ENCODE measurements around the gene SPSB4.
"Not testable (repeated sequence)": the region's sequence is repeated elsewhere in the genome, so short reads cannot be mapped to it uniquely, and the experiment has no call there.

SPSB4 gene

DNA sequence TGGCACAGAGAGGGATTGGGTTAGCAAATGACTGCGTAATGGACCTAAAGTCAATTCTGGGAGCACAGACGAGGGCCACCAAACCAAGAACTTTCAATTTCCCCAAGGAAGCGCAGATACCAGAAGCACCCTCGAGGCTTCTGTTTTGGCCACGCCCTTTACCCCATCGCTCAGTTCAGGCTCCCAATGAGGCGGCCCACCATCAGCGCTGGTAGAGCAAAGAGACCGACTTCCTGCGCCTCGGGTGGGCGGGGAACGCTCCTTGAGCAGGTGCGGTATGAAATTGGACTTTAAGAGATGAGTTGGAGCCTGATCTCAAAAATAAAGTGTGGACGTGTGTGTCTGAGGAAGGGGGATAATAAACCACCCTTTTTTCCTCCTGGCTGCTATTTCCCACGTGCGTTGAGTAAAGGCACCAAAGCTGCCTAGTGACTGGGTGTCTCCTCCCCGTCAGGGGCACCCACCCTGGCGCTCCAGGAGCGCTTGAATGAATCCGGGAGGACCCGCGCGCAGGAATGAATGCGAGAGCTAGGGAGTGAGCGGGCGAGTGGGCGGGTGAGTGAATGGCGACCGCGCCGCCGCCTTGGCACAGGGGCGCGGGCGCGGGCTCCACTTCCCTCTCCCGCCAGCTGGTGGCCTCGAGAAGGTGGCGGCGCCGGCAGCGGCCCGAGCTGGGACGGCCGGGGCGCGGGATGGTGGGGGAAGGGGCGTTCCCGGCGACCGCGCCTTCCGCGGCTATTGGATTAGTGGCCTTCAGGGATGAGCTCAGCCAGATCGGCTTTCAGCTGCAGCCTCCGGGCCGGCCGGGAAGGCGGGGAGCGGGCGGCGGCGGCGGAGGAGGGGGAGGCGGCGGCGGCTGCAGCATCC, at the start of gene SPSB4:
Gene SPSB4 (plus strand): TSS at position 772 of the 867 bp plus-strand sequence. CDS start 14,758 bp downstream, outside the sequence.
- peak; percentile 62 for DNase-seq

- no peak for DNase-seq
Measured at GRCh38 chr3:141006344-141006743, 44.8 kb upstream of the SPSB4 start.

DNA sequence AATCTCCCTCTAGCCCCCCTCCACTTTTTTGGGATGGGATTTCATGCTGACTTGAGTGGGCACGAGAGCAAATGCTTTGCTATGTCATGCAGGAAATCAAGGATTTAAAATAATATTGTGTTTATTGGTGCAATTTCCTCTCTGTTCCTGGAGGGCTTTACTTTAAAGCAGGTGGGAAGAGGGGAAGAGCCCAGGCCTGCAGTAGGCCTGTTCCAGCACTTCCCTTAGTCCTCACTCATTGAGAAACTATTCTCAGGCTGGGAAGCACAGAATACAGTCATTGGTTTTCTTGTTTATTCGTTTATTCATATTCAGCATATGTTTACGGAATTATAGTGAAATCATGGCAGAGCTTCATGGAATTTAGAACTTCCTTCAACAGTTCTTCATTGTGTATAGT, 41.7 kb upstream of the SPSB4 start:
- no peak for DNase-seq

DNA sequence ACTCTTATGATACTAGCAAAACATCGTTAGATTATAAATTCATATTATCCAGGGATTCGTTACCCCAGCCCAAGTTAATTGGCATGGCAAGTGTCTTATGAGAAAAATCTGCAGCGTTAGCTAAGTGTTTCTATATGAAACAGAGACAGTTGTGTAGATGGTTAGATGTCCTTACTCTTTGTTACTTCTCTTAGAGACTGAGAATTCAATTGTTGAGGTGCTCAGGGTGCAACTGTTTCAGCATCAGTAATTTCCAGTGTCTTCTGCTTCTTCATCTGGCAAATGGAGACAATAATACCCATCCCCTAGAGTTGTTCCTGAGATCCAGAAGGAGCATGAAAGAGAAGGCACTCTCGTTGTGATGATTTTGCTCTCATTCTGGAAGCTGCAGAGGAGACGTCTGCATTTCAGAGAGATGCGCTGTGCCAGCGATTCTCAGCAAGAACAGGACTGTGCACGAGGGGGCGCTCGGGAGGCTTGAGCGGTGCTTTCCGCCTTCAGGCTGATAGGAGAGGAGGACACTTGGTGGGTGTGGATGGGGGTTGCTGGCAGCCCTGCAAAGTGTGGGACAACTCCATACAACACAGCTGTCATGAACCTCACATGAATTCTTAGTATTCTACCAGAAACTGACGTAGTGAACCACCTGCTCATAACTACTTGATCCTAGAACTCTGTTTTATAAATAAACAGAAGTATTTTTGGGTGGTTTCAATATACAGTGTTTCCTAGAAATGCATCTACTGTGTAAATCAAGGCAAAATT, 39.7 kb upstream of the SPSB4 start:
- DNase-seq, result peak; percentile 21

GRCh38 chr3:141011997-141012262, 39.2 kb upstream of the SPSB4 start:
- DNase-seq, result no peak

DNA sequence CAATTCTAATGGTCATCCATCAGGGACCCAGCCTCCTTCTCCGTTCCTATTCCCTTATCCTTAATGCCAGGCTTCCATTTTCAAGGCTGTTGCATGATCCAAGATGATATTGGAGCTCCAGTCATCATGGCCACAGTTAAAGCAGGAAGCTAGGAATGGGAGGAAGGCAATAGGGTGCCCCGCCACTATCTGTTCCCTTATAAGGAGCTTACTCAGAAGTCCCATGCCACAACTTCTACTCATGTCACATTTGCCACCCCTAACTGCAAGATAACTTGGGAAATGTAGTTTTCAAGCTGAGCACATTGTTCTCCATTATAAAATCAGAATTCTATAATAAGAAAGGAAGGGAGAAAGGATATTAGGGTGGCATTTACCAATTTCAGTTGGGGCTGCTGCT, 38.6 kb upstream of the SPSB4 start:
- DNase-seq, result no peak

DNA sequence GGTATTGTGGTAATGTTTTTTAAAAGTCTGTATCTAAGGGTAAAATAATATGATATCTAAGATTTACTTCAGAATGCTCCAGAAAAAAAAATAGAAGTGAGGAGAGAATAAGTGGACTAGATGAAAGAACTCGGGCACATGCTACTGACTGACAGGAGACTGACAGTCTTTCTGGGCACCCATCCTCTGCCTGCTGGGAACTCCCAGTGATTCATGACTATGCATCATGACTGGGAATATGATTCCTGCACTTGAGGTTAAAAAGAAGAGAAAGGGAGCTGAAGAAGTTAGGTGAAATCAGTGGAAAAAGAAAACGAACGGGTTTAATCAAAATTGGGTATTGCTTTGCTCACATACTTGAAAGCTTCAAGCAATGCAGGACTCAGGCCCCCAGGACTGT, 35.7 kb upstream of the SPSB4 start:
- DNase-seq, result no peak

GRCh38 chr3:141017366-141018322, 33.5 kb upstream of the SPSB4 start:
- DNase-seq, result not testable (repeated sequence)

- no peak for DNase-seq
Measured at GRCh38 chr3:141019244-141019643, 31.9 kb upstream of the SPSB4 start.

DNA sequence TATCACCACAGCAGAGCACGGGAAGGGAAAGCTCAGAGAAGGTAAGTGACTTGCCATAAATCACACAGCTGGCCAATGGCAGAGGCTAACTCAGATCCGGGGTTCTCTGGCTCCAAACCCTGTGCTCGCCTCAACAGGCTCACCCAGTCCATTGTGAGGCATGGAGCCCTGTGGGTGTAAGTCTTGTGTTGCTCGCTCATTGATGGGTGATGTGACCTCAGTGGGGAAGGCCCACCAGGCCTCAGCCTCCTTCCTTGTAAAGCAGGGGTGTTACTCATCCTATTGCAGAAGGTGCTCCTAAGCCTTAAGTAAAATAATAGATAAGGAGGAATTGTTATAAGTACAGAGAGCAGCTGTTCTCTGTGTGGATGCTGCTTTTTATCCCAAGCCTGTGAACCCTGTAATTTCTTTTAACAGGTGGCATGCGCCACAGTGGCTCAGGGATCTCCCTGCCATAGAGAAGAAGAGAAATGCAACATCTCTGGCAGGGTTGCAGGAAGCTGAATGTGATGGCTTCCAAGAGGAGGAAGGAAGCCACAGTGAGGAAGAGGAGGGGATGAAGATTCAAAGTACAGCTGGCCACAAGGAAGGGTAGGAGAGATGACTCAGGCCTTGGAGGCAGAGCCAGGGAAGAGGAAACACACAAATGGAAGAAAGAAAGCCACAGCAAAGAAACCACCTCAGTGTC, 30.9 kb upstream of the SPSB4 start:
- no peak for DNase-seq

DNA sequence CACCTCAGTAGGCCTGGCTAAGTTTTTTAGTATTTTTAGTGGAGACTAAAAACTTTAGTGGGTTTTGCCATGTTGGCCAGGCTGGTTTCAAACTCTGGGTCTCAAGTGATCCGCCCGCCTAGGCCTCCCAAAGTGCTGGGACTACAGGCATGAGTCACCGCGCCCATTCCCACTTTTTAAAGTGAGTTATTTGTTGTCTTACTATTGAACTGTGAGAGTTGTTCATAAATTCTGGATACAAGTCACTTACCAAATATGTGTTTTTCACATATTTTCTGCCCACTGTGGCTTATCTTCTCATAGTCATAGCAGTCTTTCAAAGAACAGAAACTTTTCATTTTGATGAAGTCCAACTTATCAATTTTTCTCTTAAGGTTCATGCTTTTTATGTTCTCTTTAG, 29.9 kb upstream of the SPSB4 start:
- DNase-seq, result no peak

GRCh38 chr3:141030296-141030695, 20.9 kb upstream of the SPSB4 start:
- no peak for DNase-seq

DNA sequence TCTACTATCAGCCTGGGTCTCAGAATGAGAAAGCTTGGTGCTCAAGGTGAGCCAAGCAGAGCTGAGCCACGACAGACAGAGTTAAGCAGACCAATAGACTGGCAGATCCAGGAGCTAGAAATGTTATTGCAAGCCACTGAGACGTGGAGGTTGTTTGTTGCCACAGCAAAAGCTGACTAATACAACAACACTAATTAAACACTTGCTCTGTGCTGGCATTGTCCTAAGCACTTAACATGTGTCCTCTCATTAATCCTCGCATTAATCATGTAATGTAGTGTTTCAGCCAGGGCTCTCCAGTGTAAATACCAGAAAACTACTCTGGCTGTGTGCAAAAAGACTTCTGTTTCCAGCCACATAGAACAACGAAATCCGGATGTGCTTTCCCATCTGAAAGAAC, 11.6 kb upstream of the SPSB4 start:
- no peak for DNase-seq

DNA sequence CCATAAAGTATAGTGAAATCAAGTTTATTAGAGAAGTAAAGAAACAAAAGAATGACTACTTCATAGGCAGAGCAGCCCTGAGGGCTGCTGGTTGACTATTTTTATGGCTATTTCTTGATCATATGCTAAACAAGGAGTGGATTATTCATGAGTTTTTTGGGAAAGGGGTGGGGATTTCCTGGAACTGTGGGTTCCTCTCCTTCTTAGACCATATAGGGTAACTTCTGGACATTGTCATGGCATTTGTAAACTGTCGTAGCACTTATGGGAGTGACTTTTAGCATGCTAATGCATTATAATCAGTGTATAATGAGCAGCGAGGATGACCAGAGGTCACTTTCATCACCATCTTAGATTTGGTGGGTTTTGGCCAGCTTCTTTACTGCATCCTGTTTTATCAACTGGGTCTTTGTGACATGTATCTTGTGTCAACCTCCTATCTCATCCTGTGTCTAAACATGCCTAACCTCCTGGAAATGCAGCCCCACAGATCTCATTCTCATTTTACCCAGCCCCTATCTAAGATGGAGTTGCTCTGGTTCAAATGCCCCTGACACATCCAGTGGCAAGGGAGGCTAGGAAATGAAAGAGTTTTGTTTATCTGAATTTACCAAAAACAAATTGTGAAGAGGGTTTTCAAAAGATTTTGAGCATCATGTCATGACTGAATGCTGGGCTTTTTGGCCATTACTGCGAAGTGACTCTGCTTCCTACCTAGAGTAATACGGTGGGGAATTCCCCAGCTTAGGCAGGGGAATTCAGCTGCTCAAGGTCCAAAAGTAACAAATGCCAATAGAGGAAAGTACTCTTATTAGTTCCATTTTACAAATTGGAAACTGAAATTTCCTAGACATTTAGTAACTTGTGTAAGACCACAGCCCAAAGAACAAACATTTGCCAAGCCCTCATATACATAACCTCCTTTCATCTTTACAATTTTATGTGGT, 6.2 kb upstream of the SPSB4 start:
- DNase-seq, result no peak

DNA sequence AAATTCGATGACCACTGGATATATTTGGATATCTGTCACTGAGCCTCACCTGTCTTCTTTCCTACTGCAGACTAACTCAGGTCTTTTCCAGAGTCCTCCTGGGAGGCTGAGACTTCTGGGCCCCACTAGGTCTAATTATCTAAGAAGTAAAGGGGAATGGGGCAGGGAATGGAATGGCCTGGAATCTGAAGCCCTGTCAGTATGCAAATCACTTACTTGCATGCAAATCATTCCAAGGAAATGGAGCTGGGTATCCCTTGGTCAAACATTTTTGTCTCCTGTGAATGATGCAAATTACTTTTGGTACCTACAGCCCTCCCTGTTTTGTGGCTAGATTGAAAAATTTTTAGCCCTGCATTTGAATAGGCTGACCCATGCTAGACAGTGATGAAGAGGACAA, 5.3 kb upstream of the SPSB4 start:
- no peak for DNase-seq

DNA sequence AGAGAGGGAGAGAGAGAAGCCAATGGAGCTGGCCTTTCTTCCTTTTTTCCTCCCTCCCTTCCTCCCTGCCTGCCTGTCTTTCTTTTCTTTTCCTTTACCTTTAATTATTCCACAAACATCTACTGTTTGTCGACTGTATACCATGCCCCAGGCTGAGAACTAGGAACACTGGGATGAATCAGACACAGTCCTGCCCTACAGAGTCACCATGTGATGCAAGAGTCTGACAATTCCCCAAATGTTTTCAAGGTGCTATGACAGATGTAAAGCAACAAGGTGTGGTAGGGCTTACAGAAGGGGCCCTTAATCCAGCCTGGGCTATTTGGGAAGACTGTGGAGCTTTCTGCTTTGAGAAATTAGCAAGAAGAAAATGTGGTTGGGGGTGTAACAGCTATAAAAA, 4.0 kb upstream of the SPSB4 start:
- no peak for DNase-seq

DNA sequence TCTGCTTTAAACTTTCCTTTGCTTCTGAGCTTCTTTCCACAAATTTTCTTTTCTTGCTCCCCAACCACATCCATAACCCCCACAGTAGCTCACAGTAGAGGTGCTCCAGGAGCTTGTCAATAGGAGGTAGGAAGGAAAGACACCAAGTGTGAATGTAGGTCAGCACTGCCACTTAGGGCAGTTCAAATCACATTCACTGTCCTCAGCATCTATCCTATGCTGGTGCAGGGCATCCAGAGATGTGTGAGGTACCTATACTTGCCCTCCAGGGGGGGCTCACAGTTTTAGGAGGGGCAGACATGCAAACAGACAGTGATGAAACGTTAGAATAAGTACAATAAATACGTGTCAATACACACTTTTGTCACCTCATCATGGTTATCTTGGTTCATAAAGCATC, 1.5 kb upstream of the SPSB4 start:
- no peak for DNase-seq

DNA sequence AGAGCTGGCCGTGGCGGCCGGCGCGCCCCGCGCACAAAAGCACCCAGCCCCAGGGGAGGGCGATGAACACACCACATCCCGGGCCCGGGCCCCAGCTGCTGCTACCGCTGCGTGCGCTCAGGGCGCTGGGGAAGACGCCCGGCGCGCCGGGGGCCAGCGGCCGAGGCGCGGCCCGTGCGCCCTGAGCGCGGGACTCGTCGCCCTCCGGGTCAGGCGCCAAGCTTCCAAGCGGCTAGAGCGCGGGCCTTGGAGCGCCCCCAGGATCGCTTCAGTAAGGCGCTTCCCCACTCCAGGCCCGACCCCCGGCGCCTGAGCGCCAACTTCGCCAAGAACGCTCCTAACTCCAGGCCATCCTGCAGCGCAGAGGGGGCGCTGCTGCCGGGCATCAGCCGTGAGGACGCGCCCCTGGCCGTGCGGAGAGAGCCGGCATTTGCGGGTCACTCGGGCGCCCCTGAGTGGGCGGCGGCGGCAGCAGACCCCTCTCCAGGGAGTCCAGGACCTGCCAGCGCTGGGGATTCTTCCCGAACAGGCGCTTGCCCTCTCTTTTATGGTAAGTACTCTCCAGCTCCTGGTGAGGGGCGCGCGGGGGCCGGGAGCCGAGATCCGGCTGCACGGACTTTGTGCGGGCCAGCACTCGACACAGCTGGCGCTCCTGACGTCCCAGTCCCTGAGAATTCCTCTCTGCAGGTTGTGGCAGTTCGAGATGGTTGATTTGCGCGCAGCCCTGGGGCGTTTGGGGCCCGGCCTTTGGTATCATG, 475 bp downstream of the SPSB4 start:
- no peak for DNase-seq

- no peak for DNase-seq
Measured at GRCh38 chr3:141052201-141053069, 1.3 kb downstream of the SPSB4 start.

DNA sequence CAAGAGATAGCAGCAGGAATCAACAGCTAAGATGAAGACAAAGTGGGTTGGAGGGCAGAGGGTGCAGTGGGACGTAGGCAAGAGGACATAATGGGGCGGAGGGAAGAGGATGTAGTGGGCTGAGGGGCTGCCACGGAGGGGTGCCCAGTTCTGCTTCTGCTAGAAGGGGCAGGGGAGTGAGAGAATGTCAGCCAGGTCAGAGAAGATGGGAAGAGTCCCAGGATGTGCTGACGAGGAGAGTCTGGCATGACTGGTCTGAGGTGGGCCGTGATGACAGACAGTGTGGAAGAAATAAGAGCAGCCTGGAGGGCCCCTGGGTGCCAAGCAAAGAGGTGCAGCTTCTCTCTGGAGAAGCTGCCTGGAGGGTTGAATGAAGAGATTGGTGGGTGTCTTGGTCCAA, 4.0 kb downstream of the SPSB4 start:
- DNase-seq, result no peak
